DOHH2 (cell line): Measurements from ENCODE around the gene EVL.

ENCODE experiments used
- H3F3A ChIP-seq: fragments of 200-600 bp; sonication (generic), shearing (Covaris generic); 2 replicates; pipeline ENCODE4 v1.6.0; 2016; ENCODE audit warnings: antibody characterized with exemption, mild to moderate bottlenecking; ENCODE audit not compliant: control insufficient read depth, insufficient read depth
- H3K27ac ChIP-seq: fragments of 200-600 bp; sonication (generic); 2 replicates; pipeline ENCODE4 v1.5.1; 2014; ENCODE audit warnings: low read depth, mild to moderate bottlenecking, low read length, moderate library complexity
- H3K27me3 ChIP-seq: fragments of 200-600 bp; sonication (generic); 2 replicates; pipeline ENCODE4 v1.6.1; 2014; ENCODE audit warnings: mild to moderate bottlenecking, low read length, mixed read lengths; ENCODE audit not compliant: control insufficient read depth
- H3K36me3 ChIP-seq: fragments of 200-600 bp; sonication (generic); 2 replicates; pipeline ENCODE4 v1.6.1; 2014; ENCODE audit warnings: mild to moderate bottlenecking, low read length, moderate library complexity, mixed read lengths; ENCODE audit not compliant: control insufficient read depth
- H3K4me1 ChIP-seq: fragments of 200-600 bp; sonication (generic); 2 replicates; pipeline ENCODE4 v1.6.1; 2014; ENCODE audit warnings: mild to moderate bottlenecking, low read length, mixed read lengths; ENCODE audit not compliant: control insufficient read depth
- H3K4me2 ChIP-seq: fragments of 200-600 bp; sonication (generic); 2 replicates; pipeline ENCODE4 v1.6.0; 2014; ENCODE audit warnings: mild to moderate bottlenecking, low read length, moderate library complexity
- H3K4me3 ChIP-seq: fragments of 200-600 bp; sonication (generic); 2 replicates; pipeline ENCODE4 v1.5.1; 2014; ENCODE audit warnings: mild to moderate bottlenecking, low read length, mixed read lengths
- H3K79me2 ChIP-seq: fragments of 200-600 bp; sonication (generic); 2 replicates; pipeline ENCODE4 v1.6.1; 2014; ENCODE audit warnings: mild to moderate bottlenecking, low read length, mixed read lengths; ENCODE audit not compliant: control insufficient read depth
- H3K9me2 ChIP-seq: fragments of 200-600 bp; sonication (generic); replicated peaks from 2 replicates; pipeline ENCODE4 v1.6.1; 2014; ENCODE audit warnings: mild to moderate bottlenecking, low read length, mixed read lengths; ENCODE audit not compliant: control insufficient read depth
- H3K9me3 ChIP-seq: fragments of 200-600 bp; sonication (generic); 2 replicates; pipeline ENCODE4 v1.6.1; 2014; ENCODE audit warnings: antibody characterized with exemption, low read length, mixed read lengths; ENCODE audit not compliant: control insufficient read depth, insufficient read depth
- H4K20me1 ChIP-seq: fragments of 200-600 bp; sonication (generic); 2 replicates; pipeline ENCODE4 v1.6.0; 2014; ENCODE audit warnings: low read depth, mild to moderate bottlenecking, antibody characterized with exemption, low read length, moderate library complexity; ENCODE audit not compliant: control insufficient read depth, insufficient read depth
- EZH2phosphoT487 ChIP-seq: fragments of 200-600 bp; sonication (generic); IDR thresholded peaks from 2 replicates; pipeline ENCODE4 v1.6.1; 2017; ENCODE audit warnings: borderline replicate concordance, mild to moderate bottlenecking, antibody characterized with exemption, low read length, moderate library complexity, mixed read lengths
- TF ChIP-seq, protein P1 (sequence below): fragments of 200-600 bp; sonication (generic); IDR thresholded peaks from one replicate; pipeline ENCODE4 v1.5.1; 2014; ENCODE audit warnings: antibody characterized with exemption, mild to moderate bottlenecking, low read depth, low read length; ENCODE audit not compliant: poor library complexity, severe bottlenecking

EVL gene

DNA sequence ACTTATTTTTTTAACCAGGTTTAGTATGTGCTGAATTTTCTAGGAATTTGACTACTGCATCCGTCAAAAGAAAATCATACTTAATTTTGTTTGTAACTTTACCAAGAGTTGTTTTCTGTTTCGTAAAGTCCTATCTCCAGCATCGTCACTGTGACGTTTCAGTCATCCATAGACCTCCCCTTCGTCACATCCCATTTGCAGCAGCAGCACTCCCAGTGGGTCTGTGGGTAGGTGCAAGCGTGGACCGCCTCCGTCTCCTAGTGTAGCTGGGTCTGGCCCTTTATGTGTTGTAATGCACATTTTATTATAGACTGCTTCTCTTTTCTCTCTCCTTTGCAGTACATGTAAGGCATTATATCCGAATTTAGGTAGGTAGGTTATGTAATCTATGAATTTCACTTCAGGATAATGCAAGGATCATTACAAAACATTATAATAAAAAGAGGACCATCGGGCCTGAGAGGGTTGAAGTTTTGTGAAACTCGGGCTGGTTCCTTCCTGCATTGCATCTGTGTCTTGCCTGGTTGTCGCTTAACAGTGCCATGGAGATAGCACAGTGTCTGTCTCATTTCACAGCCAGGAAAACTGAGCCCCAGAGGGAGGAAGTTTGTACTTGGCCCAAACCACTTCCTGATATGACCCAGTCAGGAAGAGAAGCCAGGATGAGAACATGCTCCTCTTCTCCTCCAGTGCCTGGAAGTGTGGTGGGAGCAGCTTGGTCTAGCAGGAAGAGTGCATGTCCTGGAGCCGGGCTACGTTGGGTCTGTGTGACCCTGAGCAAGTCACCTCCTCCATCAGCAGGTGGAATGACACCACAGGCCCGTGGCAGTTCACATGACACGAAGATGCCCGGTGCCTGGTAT is 41.3 kb downstream of the EVL start:
- TF ChIP-seq, protein P1, sequence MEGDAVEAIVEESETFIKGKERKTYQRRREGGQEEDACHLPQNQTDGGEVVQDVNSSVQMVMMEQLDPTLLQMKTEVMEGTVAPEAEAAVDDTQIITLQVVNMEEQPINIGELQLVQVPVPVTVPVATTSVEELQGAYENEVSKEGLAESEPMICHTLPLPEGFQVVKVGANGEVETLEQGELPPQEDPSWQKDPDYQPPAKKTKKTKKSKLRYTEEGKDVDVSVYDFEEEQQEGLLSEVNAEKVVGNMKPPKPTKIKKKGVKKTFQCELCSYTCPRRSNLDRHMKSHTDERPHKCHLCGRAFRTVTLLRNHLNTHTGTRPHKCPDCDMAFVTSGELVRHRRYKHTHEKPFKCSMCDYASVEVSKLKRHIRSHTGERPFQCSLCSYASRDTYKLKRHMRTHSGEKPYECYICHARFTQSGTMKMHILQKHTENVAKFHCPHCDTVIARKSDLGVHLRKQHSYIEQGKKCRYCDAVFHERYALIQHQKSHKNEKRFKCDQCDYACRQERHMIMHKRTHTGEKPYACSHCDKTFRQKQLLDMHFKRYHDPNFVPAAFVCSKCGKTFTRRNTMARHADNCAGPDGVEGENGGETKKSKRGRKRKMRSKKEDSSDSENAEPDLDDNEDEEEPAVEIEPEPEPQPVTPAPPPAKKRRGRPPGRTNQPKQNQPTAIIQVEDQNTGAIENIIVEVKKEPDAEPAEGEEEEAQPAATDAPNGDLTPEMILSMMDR, result no peak
- TF ChIP-seq EZH2phosphoT487, result no peak
- Histone ChIP-seq H4K20me1 (no peaks in the 10 kb centered on the region), H3K27ac (no peak overlapping the region)

GRCh38 chr14:100107236-100107635 is 42.0 kb downstream of the EVL start:
- H3K79me2 ChIP-seq, result no peaks in the 10 kb centered on the region
- no peaks in the 10 kb centered on the region for H3K9me2 ChIP-seq
- H3K36me3 ChIP-seq, result no peaks in the 10 kb centered on the region
- peaks cover 23% of the 10 kb centered on the region for H3K4me1 ChIP-seq
- H3K27ac ChIP-seq, result no peak overlapping the region
- no peaks in the 10 kb centered on the region for H3K27me3 ChIP-seq
- H4K20me1 ChIP-seq, result no peaks in the 10 kb centered on the region
- H3F3A ChIP-seq, result no peaks in the 10 kb centered on the region
- no peak for TF ChIP-seq EZH2phosphoT487
- TF ChIP-seq, protein P1, result no peak
- H3K9me3 ChIP-seq, result no peaks in the 10 kb centered on the region
- H3K4me2 ChIP-seq, result no peak overlapping the region
- no peak overlapping the region for H3K4me3 ChIP-seq

More for the DNA sequence above, 41.3 kb downstream of the EVL start:
- Histone ChIP-seq H3F3A (no peaks in the 10 kb centered on the region), H3K4me3 (no peak overlapping the region), H3K27me3 (no peaks in the 10 kb centered on the region), H3K9me2 (no peaks in the 10 kb centered on the region), H3K4me2 (no peak overlapping the region), H3K36me3 (no peaks in the 10 kb centered on the region), H3K79me2 (no peaks in the 10 kb centered on the region), H3K4me1 (peaks cover 30% of the 10 kb centered on the region), H3K9me3 (no peaks in the 10 kb centered on the region)

- H3K27ac ChIP-seq, result no peak overlapping the region
- no peaks in the 10 kb centered on the region for H4K20me1 ChIP-seq
- H3K9me3 ChIP-seq, result no peaks in the 10 kb centered on the region
- peaks cover 13% of the 10 kb centered on the region for H3K4me1 ChIP-seq
- H3K27me3 ChIP-seq, result no peaks in the 10 kb centered on the region
- H3K4me3 ChIP-seq, result no peak overlapping the region
- H3F3A ChIP-seq, result no peaks in the 10 kb centered on the region
- TF ChIP-seq EZH2phosphoT487, result no peak
- TF ChIP-seq, protein P1, result peak; percentile 87
- H3K79me2 ChIP-seq, result no peaks in the 10 kb centered on the region
- no peaks in the 10 kb centered on the region for H3K9me2 ChIP-seq
- H3K36me3 ChIP-seq, result no peaks in the 10 kb centered on the region
- H3K4me2 ChIP-seq, result no peak overlapping the region
Observed at GRCh38 chr14:100108042-100108825, 43.0 kb downstream of the EVL start.
